Left lobe of liver (tissue), 1 donor: ENCODE data around the gene NR1I2. TPM values are rescaled to one million over a fixed set of nuclear protein-coding genes. Genes with fewer than 3 reads are reported as not detected.

Experiments
- total RNA-seq: library from RNA; stranded (reverse); gene quantifications from one replicate; pipeline ENCODE4 v1.2.1, GENCODE V29; 2021
- donor health status: DM: no; HTN: yes; CAD: no.

The NR1I2 gene
- total RNA-seq, 1 donor from 2014 or later, result 206 TPM

Other genes with a start within 250 kb of the NR1I2 start
- gene CD80, start 222.5 kb upstream of the NR1I2 start, total RNA-seq, result 0.23 TPM
- gene ADPRH, start 202.6 kb upstream of the NR1I2 start, total RNA-seq, result 4.1 TPM
- 13.5 TPM for gene PLA1A, start 184.2 kb upstream of the NR1I2 start, total RNA-seq
- 0.65 TPM for gene POPDC2, start 121.5 kb upstream of the NR1I2 start, total RNA-seq
- gene COX17, start 104.7 kb upstream of the NR1I2 start, total RNA-seq, result 31.0 TPM
- 0.55 TPM for gene CFAP91, start 79.1 kb upstream of the NR1I2 start, total RNA-seq